Amniotic epithelial cell (primary cell): ENCODE data around the gene LAMC1.

Source experiments
- DNase-seq: peaks from one replicate; pipeline ENCODE4 v3.0.0-alpha.2; 2010; ENCODE audit warnings: low read depth

LAMC1 gene

DNA sequence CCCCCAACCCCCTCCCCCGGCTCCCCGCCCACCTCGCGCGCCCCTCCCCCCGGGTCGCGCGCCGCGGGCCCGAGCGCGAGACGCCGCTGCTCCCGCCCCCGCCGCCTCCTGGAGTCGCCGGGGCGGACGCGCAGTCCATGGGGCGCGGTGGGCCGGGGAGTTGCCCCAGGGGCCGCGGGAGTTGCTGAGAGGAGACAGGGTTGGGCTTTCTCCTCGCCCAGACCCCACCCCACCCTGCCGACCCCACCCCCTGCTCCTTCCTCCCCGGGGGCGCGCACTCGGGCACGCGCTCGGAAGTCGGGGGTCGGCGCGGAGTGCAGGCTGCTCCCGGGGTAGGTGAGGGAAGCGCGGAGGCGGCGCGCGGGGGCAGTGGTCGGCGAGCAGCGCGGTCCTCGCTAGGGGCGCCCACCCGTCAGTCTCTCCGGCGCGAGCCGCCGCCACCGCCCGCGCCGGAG is at the start of gene LAMC1:
Gene LAMC1 (plus strand): TSS at position 275 of the 455 bp plus-strand sequence. CDS start 297 bp downstream, outside the sequence.
- DNase-seq, result peak; percentile 79

DNA sequence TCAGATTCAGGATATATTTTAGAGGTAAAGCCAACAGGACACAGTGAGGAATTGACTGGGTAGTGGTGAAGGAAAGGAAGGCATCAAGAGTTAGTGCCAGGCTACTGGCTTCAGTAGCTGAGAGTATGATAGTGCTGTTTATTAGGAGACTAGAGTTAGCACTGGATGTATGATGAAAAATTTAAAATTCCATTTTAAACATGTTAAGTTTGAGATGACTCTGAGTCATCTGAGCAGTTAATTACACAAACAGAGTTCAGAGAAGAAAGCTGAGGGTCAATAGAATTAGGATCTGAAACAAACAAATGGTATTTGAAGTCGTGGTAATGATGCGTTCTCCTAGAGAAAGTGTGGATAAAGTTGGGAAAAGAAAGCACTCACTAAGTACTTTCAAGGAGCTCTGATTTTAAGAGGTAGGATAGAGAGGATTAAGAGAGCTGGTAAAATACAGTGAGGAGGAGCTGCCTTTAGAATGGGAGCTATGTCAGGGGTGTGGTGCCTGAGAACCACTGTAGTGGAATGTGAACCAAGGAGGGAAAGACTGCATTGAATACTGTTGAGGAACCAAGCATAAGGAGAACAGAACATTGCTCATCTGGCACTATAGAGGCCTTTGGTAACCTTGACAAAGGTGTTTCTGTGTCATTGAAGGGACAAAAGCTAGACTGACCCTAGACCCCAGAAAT is 48.6 kb upstream of the LAMC1 start:
- DNase-seq, result no peak

DNA sequence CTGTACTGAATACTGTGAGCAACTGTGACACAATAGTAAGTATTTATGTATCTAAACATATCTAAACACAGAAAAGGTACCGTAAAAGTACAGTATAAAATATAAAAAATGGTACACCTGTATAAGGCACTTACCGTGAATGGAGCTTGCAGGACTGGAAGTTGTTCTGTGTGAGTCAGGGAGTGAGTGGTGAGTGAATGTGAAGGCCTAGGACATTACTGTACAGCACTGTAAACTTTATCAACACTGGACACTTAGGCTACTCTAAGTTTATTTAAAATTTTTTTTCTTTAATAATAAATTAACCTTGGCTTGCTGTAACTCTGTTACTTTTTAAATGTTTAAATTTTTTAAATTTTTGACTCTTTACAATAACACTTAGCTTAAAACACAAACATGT is 45.7 kb upstream of the LAMC1 start:
- no peak for DNase-seq

DNA sequence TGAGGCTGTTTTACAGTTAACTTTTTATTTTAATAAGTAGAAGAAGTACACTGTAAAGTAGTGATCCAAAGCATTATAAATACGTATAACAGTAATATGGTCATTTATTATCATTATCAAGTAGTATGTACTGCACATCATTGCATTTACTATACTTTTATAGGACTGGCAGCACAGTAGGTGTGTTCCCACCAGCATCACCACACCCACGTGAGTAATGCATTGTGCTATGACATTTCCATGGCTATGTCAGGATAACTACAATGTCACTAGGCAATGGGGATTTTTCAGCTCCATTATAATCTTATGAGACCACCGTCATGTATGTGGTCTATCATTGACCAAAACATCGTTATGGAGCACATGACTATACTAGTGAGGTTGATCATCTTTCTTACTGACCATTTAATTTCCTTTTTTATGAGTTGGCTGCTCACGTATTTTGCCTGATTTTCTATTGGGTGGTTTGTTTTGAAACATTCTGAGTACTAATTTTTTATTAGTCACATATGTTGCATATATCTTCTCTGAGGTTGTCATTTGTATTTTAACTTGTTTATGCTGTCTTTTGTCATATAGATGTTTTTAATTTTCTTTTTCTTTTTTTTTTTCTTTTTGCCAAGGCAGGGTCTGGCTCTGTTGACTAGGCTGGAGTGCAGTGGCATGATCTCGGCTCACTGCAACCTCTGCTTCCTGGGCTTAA is 44.9 kb upstream of the LAMC1 start:
- no peak for DNase-seq

DNA sequence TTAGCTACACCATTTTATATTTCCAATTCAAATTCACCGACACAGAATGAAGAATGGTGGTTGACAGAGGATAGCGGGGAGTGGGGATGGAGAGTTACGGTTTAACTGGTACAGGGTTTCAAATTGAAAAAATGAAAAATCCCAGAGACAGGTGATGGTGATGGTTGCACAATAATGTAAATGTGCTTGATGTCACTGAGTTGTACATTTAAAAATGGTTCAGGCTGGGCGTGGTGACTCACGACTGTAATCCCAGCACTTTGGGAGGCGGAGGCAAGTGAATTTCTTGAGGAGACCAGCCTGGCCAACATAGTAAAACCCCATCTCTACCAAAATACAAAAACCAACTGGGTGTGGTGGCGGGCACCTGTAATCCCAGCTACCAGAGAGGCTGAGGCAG is 39.1 kb upstream of the LAMC1 start:
- DNase-seq, result no peak

DNA sequence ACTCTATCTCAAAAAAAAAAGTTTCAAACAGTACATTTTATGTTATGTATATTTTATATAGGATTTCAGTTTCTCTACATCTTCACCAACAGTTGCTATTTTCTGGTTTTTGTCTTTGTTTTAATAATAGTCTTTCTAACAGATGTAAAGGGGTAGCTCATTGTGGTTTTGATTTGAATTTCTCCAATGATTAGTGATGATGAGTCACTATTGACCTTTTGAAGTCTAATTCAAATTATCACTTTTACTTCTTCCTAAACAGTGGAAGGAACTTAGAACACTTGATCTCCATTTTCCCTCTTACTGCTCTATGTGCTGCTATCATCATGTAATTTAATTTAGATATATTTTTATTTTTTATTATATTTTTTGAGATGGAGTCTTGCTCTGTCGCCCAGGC is 38.6 kb upstream of the LAMC1 start:
- no peak for DNase-seq

DNA sequence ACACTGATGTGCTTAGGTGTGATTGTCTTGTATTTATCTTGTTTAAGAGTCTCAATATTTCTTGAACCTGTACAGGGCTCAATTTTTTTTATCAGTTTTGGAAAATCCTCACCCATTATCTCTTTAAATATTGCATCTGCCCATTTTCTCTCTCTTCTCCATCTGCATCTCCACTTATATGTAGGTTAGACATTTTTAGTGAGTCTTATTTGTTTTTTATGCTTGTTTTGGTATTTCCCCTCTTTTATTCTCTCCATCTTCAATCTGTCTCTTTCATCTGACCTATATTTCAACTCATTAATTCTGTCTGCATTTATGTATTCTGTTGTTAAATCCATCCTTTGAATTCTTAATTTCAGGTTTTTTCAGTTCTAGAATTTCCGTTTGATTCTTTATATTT is 37.3 kb upstream of the LAMC1 start:
- no peak for DNase-seq

DNA sequence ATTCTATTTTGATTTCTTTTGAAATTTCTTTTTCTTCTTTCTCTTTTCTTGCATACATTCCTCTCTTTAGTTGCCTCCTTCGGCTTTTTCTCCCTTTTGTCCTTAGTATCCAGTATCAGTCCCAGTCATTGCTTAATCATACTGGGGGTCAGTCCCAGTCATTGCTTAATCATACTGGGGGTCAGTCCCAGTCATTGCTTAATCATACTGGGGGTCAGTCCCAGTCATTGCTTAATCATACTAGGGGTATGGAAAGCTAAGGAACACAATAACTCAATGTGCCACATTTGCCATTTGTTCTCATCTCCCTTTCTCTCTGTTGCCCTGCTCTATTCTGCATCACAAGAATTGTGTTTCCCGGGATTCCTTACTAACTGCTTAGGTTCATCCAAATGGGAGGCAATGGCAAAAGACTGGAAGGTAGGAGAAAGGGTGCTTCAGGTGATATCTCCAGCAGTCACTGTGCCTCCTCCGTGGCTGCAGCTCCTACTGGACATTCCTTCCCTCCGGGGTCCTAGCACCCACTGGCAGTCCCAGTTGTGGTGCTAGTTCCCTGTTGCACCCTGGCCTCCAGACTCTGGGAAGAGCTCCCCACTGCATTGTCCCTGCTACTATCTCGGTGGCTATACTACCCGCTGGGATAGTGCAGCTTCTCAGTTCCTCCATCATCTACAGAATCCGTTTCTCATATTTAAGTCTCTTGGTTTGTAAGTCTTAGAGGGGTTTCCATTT is 32.6 kb upstream of the LAMC1 start:
- peak; percentile 57 for DNase-seq

DNA sequence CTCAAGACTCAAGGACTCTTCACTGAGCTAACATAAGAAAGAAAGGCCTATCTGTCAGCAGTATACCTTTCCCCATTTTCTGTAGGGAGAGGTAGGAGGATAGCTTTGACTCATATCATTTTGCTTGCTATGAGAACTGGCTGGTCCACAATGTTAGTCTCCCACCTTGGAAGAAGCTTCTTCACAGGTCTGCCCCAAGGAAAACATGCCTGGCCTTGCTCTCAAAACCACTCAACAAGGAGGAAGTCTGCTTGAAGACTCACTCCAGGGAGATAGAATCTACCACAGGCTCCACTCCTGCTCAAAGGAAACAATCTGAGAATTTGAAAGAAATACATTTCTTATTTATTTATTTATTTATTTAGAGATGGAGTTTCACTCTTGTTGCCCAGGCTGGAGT is 29.5 kb upstream of the LAMC1 start:
- DNase-seq, result no peak

DNA sequence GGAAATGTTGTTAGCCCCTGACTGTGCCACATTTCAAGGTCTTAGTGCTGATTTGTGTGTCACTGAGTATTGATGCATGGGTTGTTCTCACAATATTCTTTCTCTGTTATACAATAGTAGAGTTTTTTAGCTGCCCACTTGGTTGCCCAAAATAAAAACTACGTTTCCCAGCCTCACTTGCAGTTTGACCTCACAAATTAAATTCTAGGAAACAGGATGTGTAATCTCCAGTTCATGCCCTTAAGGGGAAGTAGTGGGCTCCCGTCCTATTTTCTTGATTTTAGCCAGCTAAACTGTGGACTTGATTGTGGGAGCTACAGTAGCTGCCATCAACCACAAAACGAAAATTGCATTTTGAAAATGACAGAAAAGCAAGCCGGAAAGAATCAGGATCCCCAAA is 27.3 kb upstream of the LAMC1 start:
- DNase-seq, result no peak

DNA sequence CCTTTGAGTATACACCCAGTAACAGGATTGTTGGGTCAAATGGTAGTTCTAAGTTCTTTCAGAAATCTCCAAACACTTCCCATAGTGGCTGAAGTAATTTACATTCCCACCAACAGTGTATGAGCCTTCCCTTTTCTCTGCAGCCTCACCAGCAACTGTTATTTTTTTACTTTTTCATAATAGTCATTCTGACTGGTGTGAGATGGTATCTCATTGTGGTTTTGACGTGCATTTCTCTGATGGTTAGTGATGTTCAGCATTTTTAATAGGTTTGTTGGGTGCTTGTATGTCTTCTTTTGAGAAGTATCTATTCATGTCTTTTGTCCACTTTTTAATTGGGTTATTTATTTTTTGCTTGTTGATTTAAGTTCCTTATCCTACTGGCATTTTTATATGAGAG is 26.4 kb upstream of the LAMC1 start:
- peak; percentile 39 for DNase-seq

DNA sequence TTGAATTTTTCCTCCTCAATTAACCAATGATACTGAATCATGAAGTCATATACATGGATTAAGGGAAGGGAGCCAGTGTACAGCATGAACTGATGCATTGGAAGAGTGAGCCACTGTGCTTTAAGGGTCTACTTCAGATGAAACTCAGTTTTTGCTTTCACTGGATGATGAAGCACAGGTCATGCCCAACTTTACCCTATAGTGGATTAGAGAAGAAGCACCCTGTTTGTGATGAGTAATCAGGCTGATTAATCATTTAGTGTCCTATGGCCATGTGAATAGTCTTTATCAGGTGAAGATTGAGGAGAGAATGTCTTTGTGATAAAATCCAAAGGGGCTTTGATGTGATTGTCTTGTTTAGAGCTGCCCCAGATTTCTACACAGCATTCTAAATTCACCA is 24.7 kb upstream of the LAMC1 start:
- DNase-seq, result no peak

DNA sequence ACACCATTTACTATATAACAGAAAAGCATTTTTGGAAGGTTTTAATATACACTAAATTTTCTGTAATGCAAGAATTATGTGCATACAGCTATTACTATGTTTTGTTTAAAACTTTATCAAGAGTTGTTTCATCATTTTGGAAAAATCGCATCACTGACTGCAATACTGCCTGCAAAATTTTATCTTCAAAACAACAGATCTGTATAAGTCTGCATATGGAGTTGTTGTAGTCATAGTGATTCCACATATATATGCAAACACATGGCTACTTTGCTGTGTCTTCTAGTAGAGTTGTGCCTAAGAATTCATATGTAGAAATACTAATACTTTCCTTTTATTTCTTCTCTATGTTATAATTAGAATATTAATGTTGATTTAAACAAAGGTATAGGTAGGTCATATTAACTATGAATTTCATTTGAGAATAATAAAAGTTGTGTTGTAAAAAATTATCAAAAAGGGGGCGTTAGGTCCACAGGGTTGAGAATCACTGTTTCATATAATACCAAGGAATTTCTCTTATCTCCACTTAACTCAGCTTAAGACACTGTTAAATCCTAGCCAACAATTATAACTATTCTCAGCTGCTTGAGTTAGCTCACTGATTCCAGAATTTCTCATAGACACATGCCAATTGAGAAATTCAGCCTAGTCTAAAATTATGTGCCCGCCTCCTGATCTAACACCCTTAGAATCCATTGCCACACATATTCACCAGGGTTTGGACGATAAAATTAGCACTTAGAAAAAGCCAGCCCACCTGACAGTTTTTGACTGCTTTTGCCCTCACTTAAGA is 22.9 kb upstream of the LAMC1 start:
- peak; percentile 18 for DNase-seq

DNA sequence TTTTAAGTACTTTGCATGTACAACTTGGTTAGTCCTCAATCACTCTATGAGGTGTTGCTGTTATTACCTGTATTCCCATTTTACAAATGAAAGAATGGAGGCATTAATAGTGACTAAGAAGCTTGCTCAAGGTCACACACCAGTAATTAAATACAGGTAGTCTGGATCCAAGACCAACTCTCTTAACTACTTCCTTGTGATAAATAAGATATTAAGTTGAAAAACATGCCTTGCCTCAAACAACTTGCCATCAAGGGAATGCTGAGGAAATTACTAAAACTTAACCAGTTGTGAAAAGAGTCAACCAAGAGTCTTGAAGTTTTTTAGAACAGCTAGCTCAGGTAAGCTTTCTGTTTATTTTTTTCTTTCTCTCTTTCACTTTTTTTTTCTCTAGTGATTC is 21.0 kb upstream of the LAMC1 start:
- DNase-seq, result no peak

DNA sequence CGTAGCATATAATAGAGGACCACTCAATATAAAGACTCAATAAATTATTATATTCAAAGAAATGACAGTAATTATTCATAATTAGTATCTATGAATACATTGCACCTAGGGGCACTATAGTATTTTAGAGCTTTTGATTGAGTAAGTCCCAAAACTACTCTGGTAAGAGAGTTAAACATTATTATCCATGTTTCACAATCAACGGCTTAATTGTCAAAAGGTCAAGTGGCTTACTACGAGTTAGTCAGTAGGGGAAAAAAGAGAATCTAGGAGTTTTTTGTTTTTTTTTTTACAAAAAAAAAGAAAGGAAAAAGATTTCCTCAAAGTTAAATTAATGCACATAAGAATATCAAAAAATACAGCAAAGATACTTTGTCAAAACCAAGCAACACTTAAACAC is 20.4 kb upstream of the LAMC1 start:
- peak; percentile 66 for DNase-seq

DNA sequence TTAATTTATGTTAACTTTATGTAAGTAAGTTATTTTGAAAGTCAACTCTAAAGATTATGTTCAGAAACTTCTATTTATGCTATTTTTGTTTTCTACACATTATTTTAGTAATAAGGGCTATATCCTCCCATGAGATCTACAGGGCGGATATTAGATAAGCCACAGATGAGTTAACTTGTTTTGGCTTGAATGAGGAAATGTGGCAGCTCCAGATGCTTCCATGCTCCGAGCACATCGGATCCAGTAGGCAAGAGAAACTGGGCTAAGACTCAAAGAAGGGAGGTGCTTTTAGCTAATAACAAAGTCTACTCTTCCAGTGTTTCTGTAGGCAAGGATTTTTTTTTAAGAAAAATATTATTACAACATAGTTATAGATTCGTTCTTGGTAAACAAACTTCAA is 20.0 kb upstream of the LAMC1 start:
- DNase-seq, result peak; percentile 63

DNA sequence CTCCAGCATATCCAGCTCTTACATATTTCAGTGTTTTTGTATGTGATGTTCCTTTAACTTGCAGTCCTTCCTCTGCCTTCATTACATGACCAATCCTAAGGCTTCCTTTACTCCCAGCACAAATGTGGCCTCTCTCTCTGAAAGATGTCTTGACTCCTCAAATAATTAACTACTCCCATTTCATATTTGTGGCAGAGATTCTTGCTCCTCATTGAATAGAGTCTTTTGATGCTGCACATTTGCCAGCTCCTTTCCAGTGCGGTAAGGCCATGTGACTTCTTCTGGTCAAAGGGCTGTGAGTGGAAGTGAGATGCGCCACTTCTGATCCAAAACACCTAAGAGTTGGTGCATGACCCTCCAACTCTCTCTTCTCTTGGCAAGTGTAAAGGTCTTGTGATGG is 19.1 kb upstream of the LAMC1 start:
- DNase-seq, result no peak

DNA sequence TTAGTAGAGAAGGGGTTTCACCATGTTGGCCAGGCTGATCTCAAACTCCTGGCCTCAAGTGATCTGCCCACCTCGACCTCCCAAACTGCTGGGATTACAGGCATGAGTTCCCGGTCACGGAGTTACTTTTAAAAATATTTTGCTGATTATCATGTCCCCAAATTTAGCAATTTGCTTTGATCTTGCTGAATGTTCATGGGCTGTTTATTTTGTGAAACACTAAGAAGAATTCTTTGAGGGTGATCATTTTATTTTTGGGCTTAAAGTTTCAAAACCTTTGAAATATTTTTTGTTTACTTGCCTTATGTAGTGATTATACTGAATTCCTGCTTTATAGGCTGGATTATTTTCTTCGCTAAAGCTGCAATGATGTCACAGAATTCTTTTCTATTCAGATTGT is 11.4 kb upstream of the LAMC1 start:
- DNase-seq, result no peak

DNA sequence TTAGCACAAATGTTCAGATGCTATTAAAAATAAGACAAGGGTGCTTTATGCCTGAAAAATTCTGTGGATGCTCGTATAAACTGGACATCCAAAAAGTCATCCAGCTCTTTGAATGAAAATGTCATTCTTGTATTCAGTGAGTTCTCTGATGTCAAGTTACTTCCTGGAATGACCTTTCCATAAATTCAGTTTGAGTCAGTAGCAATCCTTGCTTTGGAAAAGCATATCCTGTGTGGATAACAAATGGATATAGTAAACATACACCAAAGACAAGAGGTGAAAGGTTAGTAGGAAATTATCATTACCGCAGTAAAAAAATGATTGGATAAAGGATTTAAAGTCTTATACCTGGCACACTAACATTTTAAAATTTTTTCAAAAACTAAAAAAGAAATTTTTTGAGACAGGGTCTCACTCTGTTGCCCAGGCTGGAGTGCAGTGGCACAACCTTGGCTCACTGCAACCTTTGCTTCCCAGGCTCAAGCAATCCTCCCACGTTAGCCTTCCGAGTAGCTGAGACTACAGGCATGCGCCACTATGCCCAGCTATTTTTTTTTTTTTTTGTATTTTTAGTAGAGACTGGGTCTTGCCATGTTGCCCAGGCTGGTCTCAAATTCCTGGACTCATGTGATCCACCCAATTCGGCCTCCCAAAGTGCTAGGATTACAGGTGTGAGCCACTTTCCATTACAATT is 10.8 kb upstream of the LAMC1 start:
- DNase-seq, result no peak

DNA sequence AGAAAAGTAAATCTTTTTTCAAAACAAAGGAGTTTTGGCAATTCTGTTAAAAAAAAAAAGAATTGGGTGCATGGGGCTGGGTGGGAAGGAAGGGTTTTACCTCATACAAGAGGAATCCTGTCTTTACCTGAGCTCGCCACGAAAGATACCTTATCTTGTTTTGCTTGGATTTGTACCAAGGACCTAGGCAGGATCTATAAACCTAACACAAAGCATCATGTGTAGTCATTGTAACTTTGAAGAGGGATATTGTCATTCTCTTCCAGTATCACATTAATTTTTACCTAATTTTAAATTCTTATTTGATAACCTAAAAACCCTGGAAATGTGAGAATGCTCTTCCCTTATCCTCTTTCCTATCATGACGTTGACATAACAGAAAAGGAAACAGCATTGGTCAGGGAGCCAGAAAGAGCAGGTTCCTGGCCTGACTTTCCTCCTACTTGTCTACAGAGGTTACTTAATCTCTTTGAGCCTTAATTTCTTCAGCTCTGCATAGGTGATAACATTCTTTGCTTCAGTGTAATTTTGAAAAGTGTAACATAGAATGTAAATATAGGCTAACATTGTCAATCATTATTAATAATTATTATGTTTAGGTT is 4.0 kb upstream of the LAMC1 start:
- no peak for DNase-seq

DNA sequence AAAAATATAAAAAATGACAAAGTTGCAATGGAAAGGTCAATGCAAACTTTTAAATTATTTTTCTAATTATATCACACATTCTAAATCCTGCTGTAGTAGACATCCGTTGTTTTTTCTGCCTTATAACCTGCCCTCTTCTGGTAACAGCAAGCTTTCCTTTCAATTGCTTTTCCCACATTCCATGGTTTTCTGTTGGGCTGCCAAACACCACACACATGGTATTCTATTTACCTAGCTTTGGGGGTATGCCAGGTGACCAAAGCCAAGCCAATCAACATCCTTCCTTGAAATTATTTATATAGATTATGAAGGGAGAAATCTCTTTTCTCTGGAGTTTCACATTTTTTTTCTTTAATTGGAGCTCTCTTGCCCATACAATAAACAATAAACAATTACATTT is 3.4 kb upstream of the LAMC1 start:
- peak; percentile 55 for DNase-seq
